ENCODE results near the gene ALK.

Gene ALK

DNA sequence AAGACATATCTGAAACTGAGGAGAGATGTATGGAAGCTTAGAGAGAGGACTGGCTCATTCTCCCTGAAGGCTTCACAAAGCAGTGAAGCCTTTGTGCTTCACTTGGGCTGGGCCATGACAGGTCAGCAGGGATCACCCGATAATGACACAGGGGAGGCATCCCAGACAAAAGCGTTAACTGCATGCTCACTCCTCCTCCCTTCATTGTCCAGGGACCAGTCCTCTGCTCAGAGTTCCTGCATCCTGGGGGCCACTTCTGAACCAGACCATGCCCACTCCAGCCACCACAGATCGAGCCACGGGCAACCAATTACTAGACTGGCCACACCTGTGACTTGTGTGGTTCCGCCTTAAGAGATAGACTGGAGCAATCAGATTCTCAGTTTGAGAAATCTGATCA is 570.1 kb downstream of the ALK start:
- no peak for TF ChIP-seq YY1 (IDR thresholded peaks at IDR 0.05; ENCODE audit: low read depth)
- no peak for TF ChIP-seq FOXM1 (IDR thresholded peaks at IDR 0.05; ENCODE audit: borderline replicate concordance, low read depth)
- TF ChIP-seq ZBTB7A (IDR thresholded peaks at IDR 0.05; ENCODE audit: low read depth) = no peak
- TF ChIP-seq RAD21 (IDR thresholded peaks at IDR 0.05; ENCODE audit: low read depth) = no peak
- no peak for TF ChIP-seq TEAD4 (IDR thresholded peaks at IDR 0.05)

DNA sequence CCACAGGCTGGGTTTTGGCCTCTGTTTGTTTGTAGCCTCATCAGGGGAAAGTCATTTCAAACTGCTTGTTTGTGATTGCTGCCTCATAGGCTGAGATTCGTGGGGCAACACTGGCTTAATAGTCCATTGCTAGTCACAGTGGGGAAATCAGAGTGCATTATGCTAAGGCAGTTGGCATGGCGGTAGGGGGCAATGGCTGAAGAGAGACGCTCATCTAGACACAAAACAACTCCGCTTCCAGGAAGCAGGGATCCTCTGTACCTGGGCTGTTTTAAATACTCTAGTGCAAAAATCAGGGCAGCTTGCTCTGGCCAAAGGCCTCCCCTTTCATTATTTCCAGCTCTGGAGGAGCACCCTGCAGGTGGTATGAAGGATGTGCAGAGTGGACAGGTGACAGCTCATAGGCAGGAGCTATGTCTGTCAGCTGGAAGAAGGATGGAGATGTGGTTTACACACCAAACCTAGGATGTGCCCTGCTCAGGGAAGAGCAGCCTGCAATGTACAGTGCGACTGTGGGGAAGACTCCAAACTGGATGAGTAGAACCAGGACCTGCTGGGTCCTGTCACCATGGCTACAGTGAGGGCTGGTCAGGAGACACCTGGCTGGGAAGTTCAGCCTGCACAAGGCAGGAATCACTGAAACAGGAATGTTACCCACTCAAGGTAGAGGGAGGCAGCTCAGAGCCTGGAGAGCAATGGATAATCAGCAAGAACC is 571.9 kb downstream of the ALK start:
- no peak for TF ChIP-seq FOXM1 (IDR thresholded peaks at IDR 0.05; ENCODE audit: borderline replicate concordance, low read depth)

DNA sequence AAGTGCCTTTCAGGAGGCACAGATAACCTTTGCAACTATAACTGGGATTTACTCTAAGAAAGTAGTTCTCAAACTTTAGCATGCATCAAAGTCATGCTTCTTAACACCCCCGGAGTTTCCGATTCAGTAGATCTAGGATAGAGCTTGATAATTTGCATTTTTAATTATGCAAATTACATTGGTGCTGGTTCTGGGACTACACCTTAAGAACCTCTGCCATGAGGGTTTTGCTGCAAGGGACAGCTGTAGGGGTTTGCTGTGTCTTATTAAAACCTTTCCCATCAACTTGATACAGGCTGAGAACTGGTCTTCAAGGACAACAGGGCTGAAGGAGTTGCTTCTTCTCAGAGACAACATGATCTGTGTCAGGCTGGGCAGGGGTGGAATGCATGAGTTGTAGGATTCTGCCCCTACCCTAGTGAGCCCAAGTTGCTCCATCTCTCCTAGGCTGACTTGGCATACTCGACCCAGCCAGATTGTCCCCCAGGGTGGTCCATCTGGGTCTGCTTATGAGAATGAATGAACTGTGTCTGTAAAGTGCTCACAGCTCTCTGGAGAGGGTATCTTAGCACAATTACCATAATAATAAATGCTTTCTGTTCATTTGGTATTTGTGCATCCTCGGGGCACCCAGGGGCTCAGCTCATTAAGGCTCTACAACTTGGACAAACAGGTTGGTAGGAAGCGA is 573.5 kb downstream of the ALK start:
- TF ChIP-seq, protein P1, sequence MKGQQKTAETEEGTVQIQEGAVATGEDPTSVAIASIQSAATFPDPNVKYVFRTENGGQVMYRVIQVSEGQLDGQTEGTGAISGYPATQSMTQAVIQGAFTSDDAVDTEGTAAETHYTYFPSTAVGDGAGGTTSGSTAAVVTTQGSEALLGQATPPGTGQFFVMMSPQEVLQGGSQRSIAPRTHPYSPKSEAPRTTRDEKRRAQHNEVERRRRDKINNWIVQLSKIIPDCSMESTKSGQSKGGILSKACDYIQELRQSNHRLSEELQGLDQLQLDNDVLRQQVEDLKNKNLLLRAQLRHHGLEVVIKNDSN (IDR thresholded peaks at IDR 0.05) = no peak
- TF ChIP-seq CREB1 (IDR thresholded peaks at IDR 0.05; ENCODE audit: low read depth) = no peak
- TF ChIP-seq EGR1 (IDR thresholded peaks at IDR 0.05) = no peak
- no peak for TF ChIP-seq FOXM1 (IDR thresholded peaks at IDR 0.05; ENCODE audit: borderline replicate concordance, low read depth)
- no peak for TF ChIP-seq NFIC (IDR thresholded peaks at IDR 0.05)
- no peak for TF ChIP-seq EP300 (IDR thresholded peaks at IDR 0.05; ENCODE audit: borderline replicate concordance)
- TF ChIP-seq MAX (IDR thresholded peaks at IDR 0.05) = no peak
- TF ChIP-seq RAD21 (IDR thresholded peaks at IDR 0.05; ENCODE audit: low read depth) = no peak
- no peak for TF ChIP-seq YY1 (IDR thresholded peaks at IDR 0.05; ENCODE audit: low read depth)
- no peak for TF ChIP-seq REST (IDR thresholded peaks at IDR 0.05; ENCODE audit: low read depth)
- TF ChIP-seq ZBTB7A (IDR thresholded peaks at IDR 0.05; ENCODE audit: low read depth) = no peak
- TF ChIP-seq CEBPB (IDR thresholded peaks at IDR 0.05) = no peak
- TF ChIP-seq TCF12 (IDR thresholded peaks at IDR 0.05; ENCODE audit: low read depth) = no peak
- TF ChIP-seq TEAD4 (IDR thresholded peaks at IDR 0.05) = no peak
- TF ChIP-seq TAF1 (IDR thresholded peaks at IDR 0.05; ENCODE audit: low read depth) = no peak

DNA sequence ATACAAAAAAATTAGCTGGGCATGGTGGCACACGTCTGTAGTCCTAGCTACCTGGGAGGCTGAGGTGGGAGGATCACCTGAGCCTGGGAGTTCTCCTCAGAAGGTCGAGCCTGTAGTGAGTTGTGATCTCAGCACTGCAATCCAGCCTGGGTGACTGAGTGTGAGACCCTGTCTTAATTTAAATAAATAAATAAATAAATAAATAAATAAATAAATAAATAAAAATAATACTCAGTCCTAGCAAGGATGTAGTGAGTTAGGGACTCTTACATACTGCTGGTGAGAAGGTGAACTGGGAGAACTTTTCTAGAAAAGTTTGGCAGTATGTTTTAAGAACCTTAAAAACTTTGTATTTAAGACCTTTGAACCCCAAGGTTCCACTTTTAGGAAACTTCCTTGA is 576.1 kb downstream of the ALK start:
- TF ChIP-seq ZBTB7A (IDR thresholded peaks at IDR 0.05; ENCODE audit: low read depth) (no peak), TEAD4 (IDR thresholded peaks at IDR 0.05) (no peak), TCF12 (IDR thresholded peaks at IDR 0.05; ENCODE audit: low read depth) (no peak), TAF1 (IDR thresholded peaks at IDR 0.05; ENCODE audit: low read depth) (no peak), YY1 (IDR thresholded peaks at IDR 0.05; ENCODE audit: low read depth) (no peak), NFIC (IDR thresholded peaks at IDR 0.05) (no peak), EGR1 (IDR thresholded peaks at IDR 0.05) (no peak), RAD21 (IDR thresholded peaks at IDR 0.05; ENCODE audit: low read depth) (no peak), CREB1 (IDR thresholded peaks at IDR 0.05; ENCODE audit: low read depth) (no peak), EP300 (IDR thresholded peaks at IDR 0.05; ENCODE audit: borderline replicate concordance) (no peak), CEBPB (IDR thresholded peaks at IDR 0.05) (no peak)
- TF ChIP-seq, protein P1 (IDR thresholded peaks at IDR 0.05) = no peak

GRCh38 chr2:29343830-29344229 is 577.6 kb downstream of the ALK start:
- TF ChIP-seq CREB1 (IDR thresholded peaks at IDR 0.05; ENCODE audit: low read depth) = no peak
- no peak for TF ChIP-seq ZBTB7A (IDR thresholded peaks at IDR 0.05; ENCODE audit: low read depth)
- no peak for TF ChIP-seq TAF1 (IDR thresholded peaks at IDR 0.05; ENCODE audit: low read depth)

- TF ChIP-seq NFIC (IDR thresholded peaks at IDR 0.05) = no peak
- no peak for TF ChIP-seq TAF1 (IDR thresholded peaks at IDR 0.05; ENCODE audit: low read depth)
- TF ChIP-seq, protein P1 (IDR thresholded peaks at IDR 0.05) = no peak
- no peak for TF ChIP-seq REST (IDR thresholded peaks at IDR 0.05; ENCODE audit: low read depth)
- TF ChIP-seq FOXM1 (IDR thresholded peaks at IDR 0.05; ENCODE audit: borderline replicate concordance, low read depth) = no peak
- no peak for TF ChIP-seq CEBPB (IDR thresholded peaks at IDR 0.05)
- TF ChIP-seq MAX (IDR thresholded peaks at IDR 0.05) = no peak
- no peak for TF ChIP-seq EP300 (IDR thresholded peaks at IDR 0.05; ENCODE audit: borderline replicate concordance)
- no peak for TF ChIP-seq TCF12 (IDR thresholded peaks at IDR 0.05; ENCODE audit: low read depth)
- no peak for TF ChIP-seq RAD21 (IDR thresholded peaks at IDR 0.05; ENCODE audit: low read depth)
Measured at GRCh38 chr2:29336341-29337241, 584.8 kb downstream of the ALK start.

All from Ishikawa (cell line).